Measurements from ENCODE around the gene UMAD1.
A peak's percentile ranks its signal among the peaks of the same experiment; 100 is the strongest.

The UMAD1 gene

DNA sequence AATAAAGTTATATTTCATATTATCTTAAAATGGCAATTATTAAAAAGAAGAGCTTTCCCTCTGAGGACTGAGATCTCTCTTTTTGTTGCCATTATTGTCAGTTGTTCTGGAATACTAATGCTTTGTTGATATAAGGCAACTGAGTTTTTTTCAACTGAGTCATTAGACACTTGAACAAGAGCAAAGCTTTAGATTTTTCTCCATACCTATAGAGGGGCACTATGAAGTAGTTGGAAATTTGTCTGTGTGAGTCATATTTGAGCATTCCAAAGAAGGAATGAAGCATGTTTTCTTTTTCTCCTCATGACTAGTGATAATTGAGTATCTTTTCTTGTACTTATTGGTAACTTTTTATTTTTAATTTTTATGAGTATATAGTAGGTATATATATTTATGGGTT is 53.3 kb downstream of the UMAD1 start:
- peak; percentile 24 for DNase-seq (ENCODE audit: low spot score)

DNA sequence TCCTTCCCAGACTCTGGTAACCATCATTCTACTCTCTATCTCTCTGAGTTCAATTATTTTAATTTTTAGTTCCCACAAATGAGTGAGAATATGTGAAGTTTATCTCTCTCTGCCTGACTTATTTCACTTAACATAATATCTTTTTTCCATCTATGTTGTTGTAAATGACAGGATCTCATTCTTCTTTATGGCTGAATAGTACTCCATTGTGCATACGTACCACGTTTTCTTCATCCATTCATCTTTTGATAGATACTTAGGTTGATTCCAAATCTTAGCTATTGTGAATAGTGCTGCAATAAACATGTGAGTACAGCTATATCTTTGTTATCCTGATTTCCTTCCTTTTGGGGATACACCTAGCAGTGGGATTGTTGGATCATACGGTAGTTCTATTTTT is 54.0 kb downstream of the UMAD1 start:
- DNase-seq (ENCODE audit: low spot score) = no peak

DNA sequence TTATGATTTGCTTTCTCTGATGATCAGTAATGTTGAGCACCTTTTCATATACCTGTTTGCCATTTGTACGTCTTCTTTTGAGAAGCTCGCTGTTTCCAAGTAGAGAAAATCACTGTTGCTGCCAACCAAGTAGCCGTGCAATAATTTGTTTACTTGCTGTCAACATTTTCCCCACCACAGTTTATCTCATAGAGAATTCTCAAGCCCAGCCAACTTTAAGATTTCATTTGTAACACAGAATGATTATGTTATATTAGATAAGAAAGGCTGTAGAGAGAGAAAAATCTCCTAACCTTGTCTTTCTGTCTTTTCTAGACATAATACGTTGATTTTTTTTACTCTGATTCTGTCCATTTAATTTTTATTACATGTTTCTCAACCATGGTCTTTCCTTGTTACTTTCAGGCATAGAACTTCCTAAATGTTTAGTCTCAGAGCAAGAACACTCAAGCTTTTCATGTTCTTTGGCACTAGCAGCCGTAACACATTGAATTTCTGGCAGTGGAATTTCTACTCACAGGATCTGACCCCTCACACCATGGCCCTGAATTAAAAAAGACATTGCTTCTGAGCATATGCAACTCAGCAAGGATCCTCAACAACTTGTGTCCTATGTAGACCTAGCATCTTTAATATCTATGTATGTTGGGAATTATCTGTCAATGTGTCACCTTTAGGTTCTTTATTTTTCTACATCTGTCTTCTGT is 54.7 kb downstream of the UMAD1 start:
- DNase-seq (ENCODE audit: low spot score) = no peak

DNA sequence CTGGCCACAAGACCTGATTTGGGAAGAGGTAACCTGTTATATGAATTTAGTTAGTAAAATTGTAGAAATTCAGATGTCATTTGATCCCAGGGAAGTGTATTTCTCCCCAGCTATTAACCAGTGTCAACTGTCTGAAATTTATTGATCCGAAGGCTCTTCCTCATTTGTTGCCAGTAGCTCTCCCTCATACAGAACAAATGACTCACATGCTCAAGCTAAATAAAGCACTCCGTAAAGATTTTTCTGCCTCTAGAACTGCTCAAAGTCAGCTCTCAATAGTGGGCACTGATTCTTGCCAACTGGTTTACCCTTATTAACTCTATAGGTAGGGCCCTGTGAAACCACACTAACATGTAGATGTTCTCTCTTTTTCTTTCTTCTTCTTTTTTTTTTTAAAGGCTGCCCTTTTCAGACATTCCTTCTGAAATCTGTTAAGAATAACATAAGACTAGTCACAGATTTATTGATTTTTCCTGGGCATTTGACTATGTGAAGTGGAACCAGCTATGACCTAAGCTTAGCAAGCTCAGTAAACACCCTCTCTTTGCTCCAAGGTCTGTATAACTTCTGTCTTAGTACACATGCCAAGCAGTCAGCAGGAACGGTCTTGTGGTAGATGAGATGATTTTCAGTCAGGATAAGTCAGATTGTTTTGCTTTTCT is 56.0 kb downstream of the UMAD1 start:
- peak; percentile 20 for DNase-seq (ENCODE audit: low spot score)

DNA sequence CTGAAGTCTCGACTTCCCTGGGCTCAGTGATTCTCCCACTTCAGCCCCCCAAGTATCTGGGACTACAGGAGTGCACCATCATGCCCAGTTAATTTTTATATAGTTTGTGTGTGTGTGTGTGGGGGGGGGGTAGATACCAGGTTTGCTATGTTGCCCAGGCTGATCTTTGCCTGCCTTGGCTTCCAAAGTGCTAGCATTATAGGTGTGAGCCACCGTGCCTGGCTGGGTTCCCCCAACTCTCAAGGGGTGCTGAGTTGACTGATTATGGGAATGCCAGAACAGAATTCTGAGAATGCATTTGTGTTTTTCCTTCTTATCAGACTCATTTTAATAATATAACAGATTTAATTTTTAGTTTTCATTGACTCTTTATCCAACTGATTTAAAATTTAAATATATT is 58.4 kb downstream of the UMAD1 start:
- no peak for DNase-seq (ENCODE audit: low spot score)

DNA sequence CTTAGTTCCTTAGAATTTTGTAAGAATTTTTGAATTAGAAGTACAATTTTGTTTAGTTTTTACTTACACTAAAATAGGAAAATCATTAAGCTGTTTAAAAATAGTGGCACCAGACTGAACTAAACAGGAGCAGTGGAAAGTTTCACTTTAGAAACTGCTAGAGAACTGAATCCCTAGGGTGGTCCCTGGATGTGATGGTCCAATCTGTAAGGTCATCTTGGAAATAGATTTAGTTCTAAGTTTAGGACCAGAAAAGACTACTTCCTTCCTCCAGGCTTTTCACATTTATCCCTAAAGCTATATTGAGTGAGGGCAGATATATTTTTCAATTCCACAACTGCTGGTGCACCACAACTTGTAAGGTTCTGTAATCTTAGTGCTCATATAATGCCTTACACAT is 58.8 kb downstream of the UMAD1 start:
- DNase-seq (ENCODE audit: low spot score) = no peak

DNA sequence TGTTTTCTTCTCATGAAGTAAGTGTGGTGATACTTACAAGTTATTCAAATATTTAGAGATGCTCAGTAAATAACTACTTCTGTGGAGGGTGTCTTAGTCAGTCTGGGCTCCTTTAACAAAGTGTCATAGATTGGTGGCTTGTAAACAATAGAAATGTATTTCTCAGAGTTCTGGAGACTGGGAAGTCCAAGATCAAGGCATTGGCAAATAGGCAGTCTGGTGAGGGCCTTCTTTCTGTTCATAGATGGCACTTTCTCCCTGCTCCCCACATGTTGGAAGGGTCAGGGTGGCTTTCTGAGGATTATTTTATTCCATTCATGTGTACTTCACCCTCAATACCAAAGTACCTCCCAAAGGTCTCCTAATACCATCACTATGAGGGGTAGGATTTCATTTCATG is 59.4 kb downstream of the UMAD1 start:
- DNase-seq (ENCODE audit: low spot score) = no peak

DNA sequence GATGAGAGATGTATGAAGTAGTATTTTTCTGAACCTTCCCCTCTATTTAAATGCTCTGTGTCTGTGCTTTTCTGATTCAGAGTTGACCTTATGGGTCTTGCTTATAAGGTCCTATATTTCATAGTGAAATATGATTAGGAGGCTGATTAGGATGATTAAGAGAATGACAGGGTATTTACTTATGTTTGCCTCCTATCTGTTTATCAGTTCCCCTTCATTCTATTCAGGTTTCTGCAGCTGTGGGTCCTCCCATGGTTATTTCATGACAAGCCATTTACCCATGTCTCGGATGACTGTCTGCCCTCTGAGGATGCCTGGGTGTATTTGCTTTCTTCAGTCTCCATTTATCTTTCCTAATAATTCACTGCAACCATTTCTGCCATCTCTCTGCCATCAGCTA is 61.0 kb downstream of the UMAD1 start:
- DNase-seq (ENCODE audit: low spot score) = no peak

DNA sequence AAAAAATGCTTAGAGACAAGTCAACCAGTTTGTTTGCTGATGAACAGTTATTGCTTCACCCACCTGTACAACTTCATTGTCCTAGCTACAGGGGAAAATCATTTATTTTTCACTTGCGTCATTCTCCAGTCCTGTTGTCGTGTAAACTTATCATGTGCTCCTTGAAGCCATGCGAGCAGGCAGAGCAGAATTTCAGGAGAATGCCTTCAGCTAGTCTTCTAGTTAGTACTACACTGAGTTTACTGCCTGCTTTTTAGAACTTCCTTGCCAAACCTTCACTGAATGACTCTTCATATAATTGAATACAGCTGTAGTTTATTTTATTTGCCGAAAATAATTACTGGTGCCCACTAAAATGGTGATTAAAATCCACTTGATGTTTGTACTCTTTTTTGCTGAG is 62.3 kb downstream of the UMAD1 start:
- DNase-seq (ENCODE audit: low spot score) = no peak

DNA sequence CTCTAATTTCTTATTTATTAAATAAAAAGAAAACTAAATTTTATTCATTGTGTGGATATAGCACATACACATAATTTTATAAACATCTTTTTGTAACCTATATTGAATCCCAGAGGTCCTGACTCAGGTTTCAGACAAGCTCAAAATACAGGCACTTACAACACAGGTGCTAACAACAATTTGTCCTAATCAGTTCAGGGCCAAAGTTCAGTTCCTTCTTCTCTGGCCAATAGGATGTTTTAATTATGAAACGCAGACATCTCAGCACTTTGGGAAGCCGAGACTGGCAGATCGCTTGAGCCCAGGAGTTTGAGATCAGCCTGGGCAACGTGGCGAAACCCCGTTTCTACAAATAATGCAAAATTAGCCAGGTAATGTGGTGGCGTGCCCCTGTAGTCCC is 62.9 kb downstream of the UMAD1 start:
- DNase-seq (ENCODE audit: low spot score) = no peak

DNA sequence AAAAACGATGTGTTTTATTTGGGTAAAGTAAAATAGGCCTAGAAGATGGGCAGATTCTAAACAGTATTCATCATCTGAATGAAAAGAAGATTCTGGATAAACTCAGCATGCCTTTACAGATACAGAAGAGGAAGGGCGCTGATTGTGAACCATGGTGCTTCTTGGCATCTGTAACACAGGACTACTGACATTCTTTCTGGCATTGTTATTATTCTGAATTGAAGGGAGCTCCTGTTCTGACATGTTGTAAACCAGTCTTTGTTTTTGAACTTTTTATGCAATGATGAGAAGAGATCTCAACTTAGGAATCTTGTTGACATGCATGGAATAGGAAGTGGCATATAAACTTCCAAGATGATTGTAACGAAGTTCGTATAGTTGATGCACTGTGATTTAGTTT is 64.3 kb downstream of the UMAD1 start:
- DNase-seq (ENCODE audit: low spot score) = no peak

DNA sequence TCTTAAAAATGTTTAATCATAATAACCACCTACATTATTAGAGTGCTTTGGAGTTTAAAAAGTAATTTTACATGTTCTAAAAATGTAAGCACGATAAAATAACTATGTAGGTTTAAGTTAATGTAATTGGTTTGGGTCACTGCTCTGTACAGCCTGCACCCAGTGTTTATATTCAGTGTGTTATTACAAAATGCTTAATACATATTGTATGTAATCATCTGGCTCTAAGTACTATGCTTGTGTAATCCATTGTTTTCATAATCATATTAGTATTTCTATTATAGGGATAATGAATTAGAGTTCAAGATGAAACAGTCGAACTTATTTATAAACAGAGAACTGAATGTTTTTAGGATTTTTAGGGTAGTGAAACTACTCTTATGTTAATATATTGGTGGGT is 64.8 kb downstream of the UMAD1 start:
- DNase-seq (ENCODE audit: low spot score) = no peak

DNA sequence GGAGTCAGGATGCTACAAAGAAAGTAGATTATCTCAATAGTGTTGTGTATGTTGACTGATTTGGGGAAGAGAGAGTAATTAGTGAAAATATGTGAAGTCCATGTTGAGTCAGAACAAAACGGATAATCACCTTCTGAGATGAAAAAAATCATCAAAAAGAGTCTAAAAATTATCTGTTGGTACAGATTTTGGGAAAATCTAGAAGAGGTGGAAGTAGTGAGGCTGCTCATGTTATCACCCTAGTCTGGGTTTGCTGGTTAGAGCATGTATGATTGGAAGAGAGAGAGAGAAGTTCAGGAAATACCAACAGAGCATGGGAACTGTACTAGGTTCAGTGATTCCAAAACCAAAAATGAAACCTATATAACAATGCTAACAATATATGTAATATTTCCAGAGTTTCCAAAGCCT is 65.6 kb downstream of the UMAD1 start:
- DNase-seq (ENCODE audit: low spot score) = no peak

DNA sequence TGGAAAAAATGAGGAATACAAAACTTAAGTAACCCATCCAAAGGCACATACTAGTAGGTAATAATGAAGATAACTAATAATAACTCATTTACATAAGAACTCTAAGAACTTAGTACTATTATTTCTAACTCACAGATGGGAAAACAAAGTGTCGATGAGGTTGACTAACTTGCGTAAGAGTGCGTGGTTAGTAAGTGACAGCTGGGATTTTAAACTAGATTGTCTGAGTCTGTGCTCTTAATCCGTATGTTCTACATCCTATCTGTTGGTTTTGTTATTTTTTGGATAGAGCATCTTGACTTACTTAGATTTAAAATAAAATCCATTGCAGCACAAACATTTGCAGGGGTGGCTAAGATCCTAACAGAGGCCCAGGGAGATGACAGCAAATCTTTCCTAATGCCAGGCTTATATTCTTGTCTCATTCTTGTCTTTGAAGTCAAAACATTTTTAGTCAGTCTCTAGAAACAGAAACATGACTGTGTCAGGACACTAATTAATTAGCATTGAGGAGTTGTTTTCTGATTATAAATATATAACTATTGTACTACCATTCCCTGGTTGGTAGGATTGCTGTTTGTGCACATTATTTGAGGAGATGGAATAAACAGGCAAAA is 66.1 kb downstream of the UMAD1 start:
- DNase-seq (ENCODE audit: low spot score) = no peak

DNA sequence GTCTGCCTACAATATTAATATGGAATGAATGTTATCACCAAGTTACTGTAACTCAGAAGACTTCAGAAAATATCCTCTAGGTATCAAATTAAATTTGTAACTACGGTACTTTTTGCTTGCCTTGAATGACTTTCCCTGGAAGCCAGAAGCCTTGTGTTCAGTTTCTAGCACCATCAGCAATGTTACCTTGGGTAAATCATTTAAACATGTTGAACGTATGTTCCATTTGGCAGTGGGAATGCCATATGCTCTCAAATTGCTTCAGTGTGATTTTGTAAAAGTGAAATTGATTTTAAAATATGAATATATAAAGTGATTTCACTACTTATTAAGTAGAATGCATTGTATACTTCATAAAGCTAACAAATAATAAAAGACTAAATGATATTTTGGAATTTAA is 66.7 kb downstream of the UMAD1 start:
- no peak for DNase-seq (ENCODE audit: low spot score)

DNA sequence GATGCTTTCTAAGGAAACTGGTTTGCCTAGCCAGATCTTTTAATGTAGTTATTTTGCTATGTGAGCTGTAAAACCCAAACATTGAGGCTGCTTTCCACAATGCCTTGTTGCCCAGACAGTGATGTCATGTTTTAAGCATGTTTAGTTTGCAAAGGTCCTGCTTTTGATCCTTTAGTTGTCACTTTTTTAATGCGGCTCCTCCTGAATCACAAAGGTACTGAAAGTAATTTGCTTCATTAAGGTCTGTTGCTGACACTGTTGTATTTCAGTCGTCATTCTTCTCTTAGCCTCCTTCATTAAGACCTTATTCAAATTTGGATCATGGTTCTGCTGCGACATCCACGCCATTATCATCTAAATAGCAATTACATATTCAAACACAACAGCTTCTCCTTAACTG is 67.3 kb downstream of the UMAD1 start:
- DNase-seq (ENCODE audit: low spot score) = no peak

DNA sequence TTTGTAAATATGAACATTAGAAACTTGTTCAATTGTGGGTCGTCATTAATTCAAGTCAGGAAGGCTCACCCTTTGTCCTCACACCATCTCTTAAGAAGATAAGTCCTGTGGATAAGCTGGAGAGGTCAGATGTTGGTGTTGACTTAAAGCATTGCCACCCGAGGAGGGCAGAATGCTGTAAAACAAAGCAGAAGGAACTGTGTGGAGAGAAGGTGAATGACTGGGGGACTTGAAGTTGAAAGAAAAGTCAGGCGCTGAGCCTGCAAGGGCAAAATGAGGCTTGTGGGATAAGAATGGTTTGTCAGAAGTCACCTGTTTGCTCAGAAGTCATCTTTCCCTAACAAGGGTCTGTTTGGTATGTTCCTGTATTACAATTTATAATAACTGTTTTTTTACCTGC is 68.7 kb downstream of the UMAD1 start:
- no peak for DNase-seq (ENCODE audit: low spot score)

DNA sequence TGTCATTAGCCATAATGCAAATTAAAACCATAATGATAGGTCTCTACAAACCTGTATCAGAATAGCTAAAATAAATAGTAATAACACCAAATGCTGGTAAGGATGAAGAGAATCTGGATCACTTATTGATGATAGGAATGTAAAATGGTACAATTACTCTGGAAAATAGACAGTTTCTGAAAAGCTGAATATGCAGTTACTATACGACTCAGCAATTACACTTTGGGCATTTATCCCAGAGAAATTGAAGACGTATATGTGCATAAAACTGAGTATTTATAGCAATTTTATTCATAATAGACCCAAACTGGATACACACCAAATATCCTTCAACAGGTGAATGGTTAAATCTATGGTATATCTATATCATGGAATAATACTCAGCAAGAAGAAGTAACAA is 69.9 kb downstream of the UMAD1 start:
- DNase-seq (ENCODE audit: low spot score) = no peak

DNA sequence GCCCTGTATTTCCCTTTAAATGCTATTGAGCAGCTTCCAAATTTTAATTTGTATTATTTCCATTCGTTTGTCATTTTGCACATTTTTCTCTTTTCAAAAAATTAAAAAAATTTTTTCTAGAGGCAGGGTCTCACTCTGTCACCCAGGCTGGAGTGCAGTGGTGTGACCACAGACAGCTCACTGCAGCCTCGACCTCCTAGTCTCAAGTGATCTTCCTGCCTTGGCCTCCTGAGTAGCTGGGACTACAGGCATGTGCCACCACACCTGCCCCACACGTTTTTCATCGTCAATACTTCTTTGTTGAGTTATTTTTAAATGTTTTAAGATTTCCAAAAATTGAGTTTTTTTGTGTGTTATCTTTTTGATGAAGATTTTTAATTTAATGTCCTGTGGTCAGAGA is 73.2 kb downstream of the UMAD1 start:
- no peak for DNase-seq (ENCODE audit: low spot score)

DNA sequence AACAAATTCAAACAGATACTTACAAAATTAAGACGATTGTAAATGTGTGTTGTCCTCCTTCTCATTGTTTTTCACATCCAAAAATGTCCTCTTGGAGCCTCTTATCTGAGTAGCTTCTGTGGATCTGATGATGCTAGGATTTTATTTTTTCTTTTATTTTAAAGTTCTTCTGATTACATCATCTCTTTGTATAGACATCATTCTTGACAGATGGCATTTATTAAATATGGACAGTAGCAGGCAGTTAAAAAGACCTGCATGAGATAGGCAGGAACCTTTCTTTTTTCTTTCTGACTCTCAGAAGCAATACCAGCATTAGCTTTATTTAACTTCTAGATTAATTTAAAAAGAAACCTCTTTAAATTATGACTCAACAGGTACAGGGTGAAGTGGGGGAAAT is 77.9 kb downstream of the UMAD1 start, which contains the start of gene RPA3:
RPA3 (minus strand) TSS at position 116 of the 400 bp plus-strand sequence. CDS start 78,189 bp downstream, outside the sequence.
- DNase-seq (ENCODE audit: low spot score) = no peak

DNA sequence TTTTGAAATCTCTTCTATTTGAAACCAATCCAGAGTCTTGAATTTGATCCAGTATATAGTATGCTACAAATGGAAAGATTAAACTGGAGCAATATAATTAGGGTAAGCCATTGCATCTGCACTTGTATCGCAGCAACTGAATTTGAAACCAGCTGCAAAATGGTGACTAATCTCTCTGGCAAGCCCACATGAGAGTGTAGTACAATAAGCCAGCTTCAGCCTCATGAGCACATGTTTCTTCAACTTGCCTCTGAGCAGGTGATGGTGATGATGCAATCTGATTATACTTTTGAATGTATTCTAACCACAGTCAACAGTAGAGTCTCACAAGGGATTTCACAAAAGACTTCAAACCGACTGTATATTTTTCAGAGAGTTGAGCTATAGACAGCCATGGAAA is 78.7 kb downstream of the UMAD1 start:
- DNase-seq (ENCODE audit: low spot score) = peak; percentile 61

DNA sequence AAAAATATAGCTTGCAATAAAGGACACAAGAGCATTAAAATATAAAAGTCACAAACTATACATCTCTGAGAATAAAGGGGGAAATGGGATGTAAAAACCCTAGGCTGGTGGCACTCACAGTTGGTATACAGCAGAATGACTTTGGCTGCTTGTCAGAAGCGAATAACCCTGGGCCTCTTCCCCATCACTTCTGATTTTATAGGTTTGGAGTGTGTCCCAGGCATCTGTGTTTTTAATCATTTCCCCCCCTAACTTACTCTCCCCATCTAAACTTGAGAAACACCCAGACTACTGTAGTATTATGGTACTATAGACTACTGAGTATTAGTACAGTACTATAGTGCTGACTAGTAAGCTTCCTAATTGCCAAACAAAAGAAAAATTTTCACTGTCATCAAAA is 79.6 kb downstream of the UMAD1 start:
- DNase-seq (ENCODE audit: low spot score) = no peak

All from AG08396 (cell line).